SK-N-SH (cell line): ENCODE data around the gene CARM1. TPM values are rescaled to one million over a fixed set of nuclear protein-coding genes. Genes with fewer than 3 reads are reported as not detected.

Experiments used
- CTCF ChIA-PET: fragments of 300-600, 350-600 bp; formaldehyde crosslinking; extraction: SDS; loops from one replicate; lab custom pipeline; 2021; lab: Yijun Ruan, JAX
- POLR2A ChIA-PET: fragments of 350-600 bp; sonication (Branson Sonifier 250); formaldehyde crosslinking; extraction: SDS; loops from one replicate; lab custom pipeline; 2020; ENCODE audit warnings: antibody characterized with exemption, inconsistent platforms; lab: Yijun Ruan, JAX
- DNase-seq: peaks from one replicate; pipeline ENCODE4 v3.0.0; 2012
- H2AFZ ChIP-seq: fragments of 200-600 bp; sonication (generic); 2 replicates; pipeline ENCODE4 v1.8.1; 2016; ENCODE audit warnings: antibody characterized with exemption, mild to moderate bottlenecking, low read depth
- H3F3A ChIP-seq: fragments of 200-600 bp; sonication (generic); replicated peaks from 2 replicates; pipeline ENCODE3; 2016; ENCODE audit warnings: antibody characterized with exemption, mild to moderate bottlenecking; ENCODE audit not compliant: insufficient read depth
- H3K27ac ChIP-seq, 2 experiments: fragments of 200-500 bp in 1 of 2; fragments of 200-600 bp in 1 of 2; sonication (Bioruptor generic) in 1 of 2; sonication (generic), shearing (Covaris generic) in 1 of 2; 2 replicates each; pipeline versions ENCODE4 v1.5.1 to v1.6.1; 2014 to 2016; ENCODE audit warnings: low read depth in 2 of 2, inconsistent platforms in 1 of 2, low read length in 1 of 2, mild to moderate bottlenecking in 1 of 2, mixed read lengths in 1 of 2
- H3K27me3 ChIP-seq: fragments of 200-600 bp; sonication (generic), shearing (Covaris generic); 2 replicates; pipeline ENCODE4 v1.6.1; 2016; ENCODE audit warnings: mixed run types; ENCODE audit not compliant: insufficient read depth
- H3K36me3 ChIP-seq, 2 experiments: fragments of 200-500 bp in 1 of 2; fragments of 200-600 bp in 1 of 2; sonication (Bioruptor generic) in 1 of 2; sonication (generic) in 1 of 2; replicated peaks in 1 of 2; 2 replicates each; pipeline versions ENCODE3 to v1.5.1; 2014 to 2016; ENCODE audit warnings: low read length in 1 of 2, mild to moderate bottlenecking in 1 of 2; ENCODE audit not compliant: insufficient read depth in 2 of 2, control insufficient read depth in 1 of 2
- H3K4me1 ChIP-seq, 2 experiments: fragments of 200-500 bp in 1 of 2; fragments of 200-600 bp in 1 of 2; sonication (Bioruptor generic) in 1 of 2; sonication (generic), shearing (Covaris generic) in 1 of 2; 2 replicates each; pipeline versions ENCODE4 v1.5.1 to v1.6.1; 2014 to 2016; ENCODE audit warnings: low read depth in 1 of 2, low read length in 1 of 2, mixed run types in 1 of 2; ENCODE audit not compliant: insufficient read depth in 2 of 2, control insufficient read depth in 1 of 2
- H3K4me2 ChIP-seq: fragments of 200-600 bp; sonication (generic), shearing (Covaris generic); 2 replicates; pipeline ENCODE4 v1.6.1; 2017; ENCODE audit warnings: mixed run types
- H3K4me3 ChIP-seq, 2 experiments: fragments of 200-500 bp in 1 of 2; fragments of 200-600 bp in 1 of 2; sonication (Bioruptor generic) in 1 of 2; sonication (generic), shearing (Covaris generic) in 1 of 2; 2 replicates each; pipeline versions ENCODE4 v1.5.1 to v1.8.1; 2014 to 2016; ENCODE audit warnings: low read depth in 2 of 2, inconsistent platforms in 1 of 2, low read length in 1 of 2, mild to moderate bottlenecking in 1 of 2, mixed read lengths in 1 of 2, moderate library complexity in 1 of 2
- H3K79me2 ChIP-seq: fragments of 200-600 bp; sonication (generic); 2 replicates; pipeline ENCODE4 v1.8.1; 2017; ENCODE audit warnings: mild to moderate bottlenecking; ENCODE audit not compliant: insufficient read depth
- H3K9ac ChIP-seq: fragments of 200-600 bp; sonication (generic); 2 replicates; pipeline ENCODE4 v1.6.1; 2017; ENCODE audit warnings: mixed run types
- H3K9me2 ChIP-seq: fragments of 200-600 bp; sonication (generic); 2 replicates; pipeline ENCODE4 v1.6.1; 2017; ENCODE audit warnings: mixed run types
- H3K9me3 ChIP-seq: fragments of 200-600 bp; sonication (generic); 2 replicates; pipeline ENCODE4 v1.6.1; 2017; ENCODE audit warnings: mixed run types, mild to moderate bottlenecking, moderate library complexity
- H4K20me1 ChIP-seq: fragments of 200-600 bp; sonication (generic); 2 replicates; pipeline ENCODE4 v1.6.1; 2017; ENCODE audit warnings: mild to moderate bottlenecking, mixed run types; ENCODE audit not compliant: insufficient read depth
- CHD2 ChIP-seq: fragments of 150-350 bp; IDR thresholded peaks from 2 replicates; pipeline ENCODE4 v1.6.1; 2018; ENCODE audit warnings: low read length; ENCODE audit not compliant: partially characterized antibody
- ELF1 ChIP-seq: IDR thresholded peaks from 2 replicates; pipeline ENCODE4 v1.4.0; 2012
- FOXJ3 ChIP-seq: sonication (generic); formaldehyde crosslinking; IDR thresholded peaks from 2 replicates; pipeline ENCODE4 v1.5.1; 2020; ENCODE audit warnings: mild to moderate bottlenecking, missing genetic modification reagents
- GATA2 ChIP-seq: sonication (generic); formaldehyde crosslinking; IDR thresholded peaks from 2 replicates; pipeline ENCODE4 v1.5.0; 2020; ENCODE audit warnings: mild to moderate bottlenecking, missing genetic modification reagents
- JUND ChIP-seq: IDR thresholded peaks from 2 replicates; pipeline ENCODE4 v1.4.0; 2012
- MAX ChIP-seq: IDR thresholded peaks from 2 replicates; pipeline ENCODE4 v1.4.0; 2012; ENCODE audit warnings: low read depth
- NFIC ChIP-seq: IDR thresholded peaks from 2 replicates; pipeline ENCODE4 v1.4.0; 2012; ENCODE audit warnings: borderline replicate concordance
- NRF1 ChIP-seq: IDR thresholded peaks from 2 replicates; pipeline ENCODE4 v1.6.1; 2012; ENCODE audit warnings: low read depth, mild to moderate bottlenecking, low read length
- RAD21 ChIP-seq: IDR thresholded peaks from 2 replicates; pipeline ENCODE4 v1.6.1; 2012; ENCODE audit warnings: mild to moderate bottlenecking, low read length
- RCOR1 ChIP-seq: fragments of 150-350 bp; IDR thresholded peaks from 2 replicates; pipeline ENCODE4 v1.6.1; 2017; ENCODE audit warnings: antibody characterized with exemption, low read length
- RXRA ChIP-seq: IDR thresholded peaks from 2 replicates; pipeline ENCODE4 v1.4.0; 2012; ENCODE audit warnings: low read depth, mild to moderate bottlenecking, borderline replicate concordance
- SMC3 ChIP-seq: IDR thresholded peaks from 2 replicates; pipeline ENCODE4 v1.6.1; 2012; ENCODE audit warnings: low read depth, low read length, improper control_type of control experiment
- TAF1 ChIP-seq: IDR thresholded peaks from 2 replicates; pipeline ENCODE4 v1.6.1; 2012; ENCODE audit warnings: low read depth, mild to moderate bottlenecking, low read length, moderate library complexity, borderline replicate concordance
- TCF12 ChIP-seq: IDR thresholded peaks from 2 replicates; pipeline ENCODE4 v1.4.0; 2012
- TEAD4 ChIP-seq: IDR thresholded peaks from 2 replicates; pipeline ENCODE4 v1.4.0; 2012; ENCODE audit warnings: mild to moderate bottlenecking, borderline replicate concordance; ENCODE audit not compliant: insufficient read depth
- YY1 ChIP-seq: IDR thresholded peaks from 2 replicates; pipeline ENCODE4 v1.4.0; 2012; ENCODE audit warnings: low read depth, mild to moderate bottlenecking
- WGBS: methylation state at CpG from one replicate; pipeline ENCODE4 v1.1.6; 2017; ENCODE audit warnings: low lambda C conversion rate; 5-methylcytosine and 5-hydroxymethylcytosine counted together
- polyA plus RNA-seq, 3 experiments: library from polyadenylated mRNA; depleted of rRNA; stranded (reverse); fragments of >200 nt; gene quantifications; 2 replicates each; pipeline ENCODE4 v1.2.3, GENCODE V29; 2012
- TF ChIP-seq, protein P1 (sequence below): fragments of 200-600 bp; sonication (generic); IDR thresholded peaks from 2 replicates; pipeline ENCODE4 v1.6.1; 2017; ENCODE audit warnings: antibody characterized with exemption, mild to moderate bottlenecking, moderate library complexity
- TF ChIP-seq, protein P2 (sequence below): IDR thresholded peaks from 2 replicates; pipeline ENCODE4 v1.4.0; 2012; ENCODE audit warnings: low read depth, borderline replicate concordance

Gene CARM1
- polyA plus RNA-seq, 1 of the 3 experiments (the other 2 are of a cell fraction): 62.2 TPM

DNA sequence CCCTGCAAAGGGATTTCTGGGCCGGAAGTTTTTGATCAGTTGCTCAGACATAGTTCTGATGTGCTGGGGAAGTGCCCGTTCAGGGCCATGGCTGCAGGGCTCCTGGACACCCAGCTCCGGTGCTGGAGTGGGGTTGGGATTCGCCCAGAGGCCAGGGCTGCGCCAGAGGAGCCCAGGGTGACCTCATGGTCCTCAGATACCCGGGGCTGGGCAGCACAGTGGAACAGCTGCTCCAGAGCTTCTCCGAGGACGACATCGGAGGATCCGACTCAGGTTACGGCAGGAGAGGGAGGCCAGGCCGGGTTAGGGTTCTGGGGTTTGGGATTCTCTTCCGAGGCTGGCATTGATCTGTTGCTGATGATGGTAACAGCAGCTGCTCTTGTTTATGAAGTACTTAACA lies 20.9 kb downstream of the CARM1 start:
- ChIA-PET CTCF (interaction anchor here (1.3 kb wide), 1 partner anchor 16 kb away, joined by 3 read pairs; no protein-coding TSS in a partner anchor), POLR2A (no interaction called here)
- Histone ChIP-seq H3K9ac (no peak overlapping the region), H3F3A (no peaks in the 10 kb centered on the region), H3K27me3 (no peaks in the 10 kb centered on the region), H3K27ac (no peak overlapping the region), H3K79me2 (peaks cover 85% of the 10 kb centered on the region), H3K4me1 (peaks cover 8 to 37% of the 10 kb centered on the region in 2 experiments; a peak in 2 of 4 replicates), H3K4me3 (no peak overlapping the region), H3K9me2 (no peaks in the 10 kb centered on the region), H3K4me2 (no peak overlapping the region), H4K20me1 (peaks cover 63% of the 10 kb centered on the region), H2AFZ (no peak overlapping the region), H3K36me3 (no peaks in the 10 kb centered on the region), H3K9me3 (no peaks in the 10 kb centered on the region)
- TF ChIP-seq SMC3: no peak
- TF ChIP-seq NRF1: no peak
- TF ChIP-seq TEAD4: no peak
- TF ChIP-seq ELF1: no peak
- TF ChIP-seq TCF12: no peak
- no peak for TF ChIP-seq MAX
- TF ChIP-seq RCOR1: no peak
- TF ChIP-seq, protein P1, sequence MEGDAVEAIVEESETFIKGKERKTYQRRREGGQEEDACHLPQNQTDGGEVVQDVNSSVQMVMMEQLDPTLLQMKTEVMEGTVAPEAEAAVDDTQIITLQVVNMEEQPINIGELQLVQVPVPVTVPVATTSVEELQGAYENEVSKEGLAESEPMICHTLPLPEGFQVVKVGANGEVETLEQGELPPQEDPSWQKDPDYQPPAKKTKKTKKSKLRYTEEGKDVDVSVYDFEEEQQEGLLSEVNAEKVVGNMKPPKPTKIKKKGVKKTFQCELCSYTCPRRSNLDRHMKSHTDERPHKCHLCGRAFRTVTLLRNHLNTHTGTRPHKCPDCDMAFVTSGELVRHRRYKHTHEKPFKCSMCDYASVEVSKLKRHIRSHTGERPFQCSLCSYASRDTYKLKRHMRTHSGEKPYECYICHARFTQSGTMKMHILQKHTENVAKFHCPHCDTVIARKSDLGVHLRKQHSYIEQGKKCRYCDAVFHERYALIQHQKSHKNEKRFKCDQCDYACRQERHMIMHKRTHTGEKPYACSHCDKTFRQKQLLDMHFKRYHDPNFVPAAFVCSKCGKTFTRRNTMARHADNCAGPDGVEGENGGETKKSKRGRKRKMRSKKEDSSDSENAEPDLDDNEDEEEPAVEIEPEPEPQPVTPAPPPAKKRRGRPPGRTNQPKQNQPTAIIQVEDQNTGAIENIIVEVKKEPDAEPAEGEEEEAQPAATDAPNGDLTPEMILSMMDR: no peak
- no peak for TF ChIP-seq GATA2 (CRISPR knock-in tag)
- no peak for TF ChIP-seq NFIC
- TF ChIP-seq, protein P2, sequence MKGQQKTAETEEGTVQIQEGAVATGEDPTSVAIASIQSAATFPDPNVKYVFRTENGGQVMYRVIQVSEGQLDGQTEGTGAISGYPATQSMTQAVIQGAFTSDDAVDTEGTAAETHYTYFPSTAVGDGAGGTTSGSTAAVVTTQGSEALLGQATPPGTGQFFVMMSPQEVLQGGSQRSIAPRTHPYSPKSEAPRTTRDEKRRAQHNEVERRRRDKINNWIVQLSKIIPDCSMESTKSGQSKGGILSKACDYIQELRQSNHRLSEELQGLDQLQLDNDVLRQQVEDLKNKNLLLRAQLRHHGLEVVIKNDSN: no peak
- TF ChIP-seq TAF1: no peak
- no peak for TF ChIP-seq YY1
- no peak for TF ChIP-seq JUND
- no peak for TF ChIP-seq CHD2
- TF ChIP-seq RAD21: no peak
- DNase-seq: no peak
- 98% methylated on average over 6 of the region's 13 CpGs for WGBS

GRCh38 chr19:10894911-10895213 lies 23.5 kb downstream of the CARM1 start:
- Histone ChIP-seq H3K27ac (no peak overlapping the region), H4K20me1 (peaks cover 62% of the 10 kb centered on the region), H3K9me2 (no peaks in the 10 kb centered on the region), H3K4me1 (peaks cover 0 to 35% of the 10 kb centered on the region in 2 experiments; a peak in 2 of 4 replicates), H3F3A (no peaks in the 10 kb centered on the region), H3K36me3 (no peaks in the 10 kb centered on the region), H3K4me3 (no peak overlapping the region), H2AFZ (no peak overlapping the region), H3K4me2 (no peak overlapping the region), H3K9ac (no peak overlapping the region), H3K79me2 (peaks cover 81% of the 10 kb centered on the region), H3K9me3 (no peaks in the 10 kb centered on the region), H3K27me3 (no peaks in the 10 kb centered on the region)
- no peak for DNase-seq
- POLR2A ChIA-PET: no interaction called here
- TF ChIP-seq TCF12 (no peak), FOXJ3 (CRISPR knock-in tag) (no peak), RXRA (no peak)
- WGBS: 95% methylated on average over 7 of the region's 7 CpGs
- CTCF ChIA-PET: interaction anchor here (0.7 to 1.3 kb wide), 3 partner anchors 22 to 31 kb away, joined by 3 to 4 read pairs (median 3); partner anchors contain the start of gene CARM1
